IgD-negative memory B cell (primary cell): ENCODE measurements around the gene PITRM1. TPM values are rescaled to one million over a fixed set of nuclear protein-coding genes. Genes with fewer than 3 reads are reported as not detected.
"Not testable (repeated sequence)": the region's sequence is repeated elsewhere in the genome, so short reads cannot be mapped to it uniquely, and the experiment has no call there.

Experiments used
- H3K27ac Mint-ChIP-seq, 3 donors: one replicate each; pipeline ENCODE4 v1.8.0; 2020 to 2022; ENCODE audit warnings: mild to moderate bottlenecking in 3 of 3, mixed read lengths in 3 of 3, moderate library complexity in 1 of 3
- H3K27me3 Mint-ChIP-seq: one replicate; pipeline ENCODE4 v1.8.0; 2021; ENCODE audit warnings: mixed read lengths
- H3K36me3 Mint-ChIP-seq: one replicate; pipeline ENCODE4 v1.8.0; 2020; ENCODE audit warnings: mild to moderate bottlenecking, mixed read lengths
- H3K4me1 Mint-ChIP-seq, 3 donors: one replicate each; pipeline ENCODE4 v1.8.0; 2020 to 2022; ENCODE audit warnings: mixed read lengths in 3 of 3, mild to moderate bottlenecking in 1 of 3
- H3K4me3 Mint-ChIP-seq, 4 donors: one replicate each; pipeline ENCODE4 v1.8.0; 2020 to 2022; ENCODE audit warnings: mild to moderate bottlenecking in 4 of 4, mixed read lengths in 4 of 4, moderate library complexity in 3 of 4
- H3K9me3 Mint-ChIP-seq, 3 donors: one replicate each; pipeline ENCODE4 v1.8.0; 2020 to 2021; ENCODE audit warnings: mixed read lengths in 3 of 3, mild to moderate bottlenecking in 1 of 3
- polyA plus RNA-seq: library from polyadenylated mRNA; unstranded; fragments of 300-500 nt; fragmentation: Illumina TruSeq; gene quantifications from one replicate; pipeline ENCODE4 v1.2.3, GENCODE V29; 2021

Gene PITRM1, protein sequence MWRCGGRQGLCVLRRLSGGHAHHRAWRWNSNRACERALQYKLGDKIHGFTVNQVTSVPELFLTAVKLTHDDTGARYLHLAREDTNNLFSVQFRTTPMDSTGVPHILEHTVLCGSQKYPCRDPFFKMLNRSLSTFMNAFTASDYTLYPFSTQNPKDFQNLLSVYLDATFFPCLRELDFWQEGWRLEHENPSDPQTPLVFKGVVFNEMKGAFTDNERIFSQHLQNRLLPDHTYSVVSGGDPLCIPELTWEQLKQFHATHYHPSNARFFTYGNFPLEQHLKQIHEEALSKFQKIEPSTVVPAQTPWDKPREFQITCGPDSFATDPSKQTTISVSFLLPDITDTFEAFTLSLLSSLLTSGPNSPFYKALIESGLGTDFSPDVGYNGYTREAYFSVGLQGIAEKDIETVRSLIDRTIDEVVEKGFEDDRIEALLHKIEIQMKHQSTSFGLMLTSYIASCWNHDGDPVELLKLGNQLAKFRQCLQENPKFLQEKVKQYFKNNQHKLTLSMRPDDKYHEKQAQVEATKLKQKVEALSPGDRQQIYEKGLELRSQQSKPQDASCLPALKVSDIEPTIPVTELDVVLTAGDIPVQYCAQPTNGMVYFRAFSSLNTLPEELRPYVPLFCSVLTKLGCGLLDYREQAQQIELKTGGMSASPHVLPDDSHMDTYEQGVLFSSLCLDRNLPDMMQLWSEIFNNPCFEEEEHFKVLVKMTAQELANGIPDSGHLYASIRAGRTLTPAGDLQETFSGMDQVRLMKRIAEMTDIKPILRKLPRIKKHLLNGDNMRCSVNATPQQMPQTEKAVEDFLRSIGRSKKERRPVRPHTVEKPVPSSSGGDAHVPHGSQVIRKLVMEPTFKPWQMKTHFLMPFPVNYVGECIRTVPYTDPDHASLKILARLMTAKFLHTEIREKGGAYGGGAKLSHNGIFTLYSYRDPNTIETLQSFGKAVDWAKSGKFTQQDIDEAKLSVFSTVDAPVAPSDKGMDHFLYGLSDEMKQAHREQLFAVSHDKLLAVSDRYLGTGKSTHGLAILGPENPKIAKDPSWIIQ
- polyA plus RNA-seq: 37.2 TPM

DNA sequence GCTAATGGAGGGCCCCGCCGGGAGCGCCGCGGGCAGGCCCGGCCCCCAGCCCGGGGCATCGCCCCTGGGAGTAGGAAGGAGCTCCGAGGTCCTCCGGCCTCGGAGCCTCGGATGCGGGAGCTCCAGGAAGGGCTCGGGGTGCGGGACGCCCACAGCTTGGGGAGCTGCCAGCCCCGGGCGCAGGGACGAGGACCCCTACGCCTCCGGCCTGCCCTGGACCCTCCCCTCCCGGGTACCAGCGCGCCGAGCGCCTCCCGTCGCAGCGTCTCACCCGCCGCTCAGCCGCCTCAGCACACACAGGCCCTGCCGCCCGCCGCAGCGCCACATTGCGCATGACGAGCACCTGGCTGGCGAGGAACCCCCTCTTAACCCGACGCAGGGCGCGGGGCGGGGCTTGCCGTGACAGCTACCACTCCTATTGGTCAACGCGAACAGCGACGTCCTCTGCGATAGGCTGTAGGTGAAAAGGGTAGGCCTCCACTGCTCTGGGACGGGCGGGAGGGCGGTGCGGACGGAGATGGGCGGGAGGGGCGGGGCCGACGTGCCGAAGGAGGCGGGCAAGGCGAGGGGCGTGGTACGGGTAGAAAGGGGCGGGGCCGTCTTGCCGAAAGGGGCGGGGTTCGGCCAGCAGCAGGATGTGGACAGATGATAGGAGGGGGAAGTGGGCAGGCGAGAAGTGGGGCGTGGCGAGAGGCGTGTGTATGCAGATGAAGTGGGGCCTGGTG, at the start of gene PITRM1:
PITRM1 (minus strand) TSS at position 337 of the 725 bp plus-strand sequence; CDS start at position 327, 10 bp downstream.
- Mint-ChIP-seq H3K4me1 (peaks cover 0 to 4% (median 2%) of the 10 kb centered on the region in 3 donors), H3K9me3 (no peaks in the 10 kb centered on the region), H3K4me3 (peak within 1 kb of the TSS; percentile 76 to 95 (median 90)), H3K27ac (peak within 1 kb of the TSS; percentile 55 to 96 (median 93)), H3K27me3 (peaks cover 2% of the 10 kb centered on the region), H3K36me3 (peaks cover 4% of the 10 kb centered on the region)

DNA sequence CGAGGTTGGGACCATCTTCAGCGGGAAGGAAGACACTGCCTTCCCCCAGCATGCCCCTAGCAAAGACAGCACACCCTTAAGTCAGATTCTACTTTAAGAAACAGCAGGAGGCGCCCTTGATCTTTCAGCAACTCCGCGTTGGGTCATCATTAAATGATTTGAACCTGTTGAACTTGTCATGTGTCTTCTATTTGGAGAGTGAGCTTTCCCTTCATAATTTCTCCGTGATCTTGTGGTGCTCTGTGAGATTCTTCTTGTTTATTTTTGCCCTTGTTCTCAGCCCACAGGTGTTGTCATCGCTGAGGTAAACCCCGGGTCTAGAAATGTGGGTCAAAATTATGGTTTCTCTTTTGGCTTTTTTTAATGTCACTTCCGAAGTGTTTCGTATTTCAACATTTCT, 49.5 kb upstream of the PITRM1 start:
- Mint-ChIP-seq H3K27ac (no peak overlapping the region), H3K4me1 (no peaks in the 10 kb centered on the region), H3K27me3 (peaks cover 8% of the 10 kb centered on the region)

DNA sequence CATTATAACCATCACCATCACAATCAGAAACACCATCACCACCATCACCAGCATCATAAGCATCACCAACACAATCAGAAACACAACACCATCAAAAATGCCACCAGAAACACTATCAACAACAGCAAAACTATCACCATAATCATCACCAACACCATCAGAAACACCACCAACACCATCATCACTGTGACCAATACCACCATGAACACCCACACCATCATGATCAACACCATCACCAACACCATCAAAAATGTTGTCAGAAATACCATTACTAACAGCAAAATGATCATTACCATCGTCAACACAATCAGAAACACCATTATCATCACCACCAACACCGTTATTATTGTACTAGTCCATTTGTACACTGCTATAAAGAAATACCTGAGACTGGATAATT, 49.0 kb upstream of the PITRM1 start:
- H3K4me3 Mint-ChIP-seq, H3K4me1 Mint-ChIP-seq, H3K36me3 Mint-ChIP-seq, H3K27me3 Mint-ChIP-seq, H3K27ac Mint-ChIP-seq, H3K9me3 Mint-ChIP-seq: not testable (repeated sequence)

More for the DNA sequence above, 49.5 kb upstream of the PITRM1 start:
- Mint-ChIP-seq H3K36me3 (no peaks in the 10 kb centered on the region), H3K9me3 (peaks cover 0 to 10% (median 0%) of the 10 kb centered on the region in 3 donors), H3K4me3 (no peak overlapping the region)

DNA sequence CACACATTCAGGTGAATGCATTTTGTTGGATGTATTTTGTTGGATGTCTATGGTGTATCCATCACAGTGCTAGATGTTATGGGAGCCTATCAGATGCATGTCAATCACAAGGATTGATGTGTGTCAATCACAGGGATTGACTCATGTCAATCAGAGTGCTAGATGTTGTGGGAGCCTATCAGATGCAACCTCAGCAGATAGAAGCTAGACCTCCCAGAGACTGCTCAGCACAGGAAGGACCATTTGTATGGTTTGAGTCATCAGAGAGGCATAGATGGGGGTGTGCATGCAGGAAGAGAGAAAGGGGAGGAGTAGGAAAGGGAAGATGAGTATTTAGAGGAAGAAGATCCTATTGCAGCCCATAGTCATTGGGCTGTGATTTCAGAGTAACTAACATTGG, 48.3 kb upstream of the PITRM1 start:
- Mint-ChIP-seq H3K9me3 (peaks cover 0 to 10% (median 0%) of the 10 kb centered on the region in 3 donors), H3K4me3 (no peak overlapping the region), H3K27me3 (peaks cover 4% of the 10 kb centered on the region), H3K36me3 (no peaks in the 10 kb centered on the region), H3K4me1 (no peaks in the 10 kb centered on the region), H3K27ac (no peak overlapping the region)

DNA sequence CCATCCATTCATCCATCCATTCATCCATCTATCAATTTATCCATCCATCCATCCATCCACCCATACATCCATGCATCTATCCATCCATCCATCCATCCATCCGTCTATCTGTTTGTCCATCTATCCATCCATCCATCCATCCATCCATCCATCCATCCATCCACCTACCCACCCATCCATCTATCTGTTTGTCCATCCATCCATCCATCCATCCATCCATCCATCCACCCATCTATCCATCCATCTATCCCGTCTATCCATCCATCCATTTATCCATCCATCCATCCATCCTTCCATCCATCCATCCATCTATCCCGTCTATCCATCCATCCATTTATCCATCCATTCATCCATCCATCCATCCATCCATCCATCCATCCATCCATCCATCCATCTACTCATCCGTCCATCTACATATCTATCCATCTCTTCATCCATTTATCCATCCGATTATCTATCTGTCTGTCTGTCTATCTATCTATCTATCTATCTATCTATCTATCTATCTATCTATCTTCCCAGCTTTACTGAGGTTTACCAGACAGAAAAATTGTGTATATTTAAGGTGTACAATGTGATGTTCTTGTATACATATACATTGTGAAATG, 46.5 kb upstream of the PITRM1 start:
- H3K27ac Mint-ChIP-seq, H3K9me3 Mint-ChIP-seq, H3K4me3 Mint-ChIP-seq, H3K36me3 Mint-ChIP-seq, H3K4me1 Mint-ChIP-seq, H3K27me3 Mint-ChIP-seq: not testable (repeated sequence)

DNA sequence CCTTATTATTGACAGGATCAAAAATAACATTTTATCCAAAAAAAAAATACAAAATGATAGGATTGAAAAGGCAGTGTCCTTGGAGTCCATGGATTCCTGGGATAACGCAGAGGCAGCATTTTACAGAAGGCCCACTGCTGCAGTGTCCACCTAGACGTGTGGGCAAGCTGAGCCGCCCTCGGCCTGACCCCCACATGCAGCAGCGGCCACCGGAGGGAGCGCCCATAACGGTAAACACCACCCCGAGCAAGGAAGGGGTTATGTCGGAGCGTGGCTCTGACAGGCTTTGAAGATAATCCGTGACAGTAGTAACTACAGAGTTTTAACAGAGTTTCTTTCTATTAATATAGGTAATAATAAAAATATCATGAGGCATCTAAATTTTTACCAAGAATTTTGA, 45.3 kb upstream of the PITRM1 start:
- peaks cover 0 to 10% (median 0%) of the 10 kb centered on the region in 3 donors for H3K9me3 Mint-ChIP-seq
- no peaks in the 10 kb centered on the region for H3K36me3 Mint-ChIP-seq
- H3K27ac Mint-ChIP-seq: no peak overlapping the region
- no peak overlapping the region for H3K4me3 Mint-ChIP-seq
- peaks cover 2% of the 10 kb centered on the region for H3K27me3 Mint-ChIP-seq
- no peaks in the 10 kb centered on the region for H3K4me1 Mint-ChIP-seq

DNA sequence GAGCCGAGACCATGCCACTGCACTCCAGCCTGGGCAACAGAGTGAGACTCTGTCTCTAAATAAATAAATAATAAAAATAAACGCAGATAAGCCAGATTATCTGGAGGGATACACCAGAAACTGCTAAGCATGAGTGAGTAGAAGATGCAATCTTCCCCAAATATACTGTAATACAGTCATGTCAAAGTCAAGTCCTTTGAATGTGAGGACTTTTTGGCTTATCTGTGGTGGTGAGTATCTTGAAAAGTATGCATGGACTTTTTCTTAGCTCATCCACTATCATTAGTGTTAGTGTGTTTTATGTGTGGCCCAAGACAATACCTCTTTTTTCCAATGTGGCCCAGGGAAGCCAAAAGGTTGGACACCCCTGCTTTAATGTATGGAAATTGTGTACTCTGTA, 44.7 kb upstream of the PITRM1 start:
- no peaks in the 10 kb centered on the region for H3K4me1 Mint-ChIP-seq
- H3K4me3 Mint-ChIP-seq: no peak overlapping the region
- peaks cover 2% of the 10 kb centered on the region for H3K27me3 Mint-ChIP-seq
- peaks cover 0 to 10% (median 0%) of the 10 kb centered on the region in 3 donors for H3K9me3 Mint-ChIP-seq
- H3K36me3 Mint-ChIP-seq: no peaks in the 10 kb centered on the region
- no peak overlapping the region for H3K27ac Mint-ChIP-seq

DNA sequence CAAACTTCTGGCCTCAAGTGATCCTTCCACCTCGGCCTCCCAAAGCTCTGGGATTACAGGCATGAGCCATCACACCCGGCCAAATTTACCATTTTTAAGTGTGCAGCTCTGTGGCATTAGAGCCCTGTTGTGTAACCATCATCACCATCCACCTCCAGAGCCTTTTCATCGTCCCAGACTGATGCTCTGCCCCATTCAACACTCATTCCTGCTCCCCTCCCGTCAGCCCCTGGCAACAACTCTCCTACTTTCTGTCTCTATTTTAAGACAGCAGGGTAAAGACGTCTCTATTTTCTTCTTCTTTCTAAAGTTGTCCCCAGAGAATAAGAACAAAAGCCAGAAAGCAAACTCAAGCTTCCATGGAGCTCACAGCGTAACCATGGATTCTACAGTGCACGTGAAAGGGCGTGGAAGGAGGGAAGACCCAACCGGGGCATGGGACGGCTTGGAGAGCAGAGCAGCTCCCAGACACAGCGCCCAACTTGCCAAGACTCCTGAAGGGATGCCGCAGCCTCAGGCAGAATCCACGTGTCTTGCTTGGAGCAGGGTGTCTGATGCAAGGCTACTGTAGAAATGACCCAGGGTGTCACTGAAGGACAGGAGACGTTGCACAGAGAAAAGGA, 42.7 kb upstream of the PITRM1 start:
- Mint-ChIP-seq H3K9me3 (peaks cover 0 to 8% (median 0%) of the 10 kb centered on the region in 3 donors), H3K4me1 (peaks cover 0 to under 1% (median 0%) of the 10 kb centered on the region in 3 donors), H3K27me3 (no peaks in the 10 kb centered on the region), H3K4me3 (no peak overlapping the region), H3K27ac (peak overlapping the region in 1 of 3 donors; percentile 25), H3K36me3 (no peaks in the 10 kb centered on the region)

DNA sequence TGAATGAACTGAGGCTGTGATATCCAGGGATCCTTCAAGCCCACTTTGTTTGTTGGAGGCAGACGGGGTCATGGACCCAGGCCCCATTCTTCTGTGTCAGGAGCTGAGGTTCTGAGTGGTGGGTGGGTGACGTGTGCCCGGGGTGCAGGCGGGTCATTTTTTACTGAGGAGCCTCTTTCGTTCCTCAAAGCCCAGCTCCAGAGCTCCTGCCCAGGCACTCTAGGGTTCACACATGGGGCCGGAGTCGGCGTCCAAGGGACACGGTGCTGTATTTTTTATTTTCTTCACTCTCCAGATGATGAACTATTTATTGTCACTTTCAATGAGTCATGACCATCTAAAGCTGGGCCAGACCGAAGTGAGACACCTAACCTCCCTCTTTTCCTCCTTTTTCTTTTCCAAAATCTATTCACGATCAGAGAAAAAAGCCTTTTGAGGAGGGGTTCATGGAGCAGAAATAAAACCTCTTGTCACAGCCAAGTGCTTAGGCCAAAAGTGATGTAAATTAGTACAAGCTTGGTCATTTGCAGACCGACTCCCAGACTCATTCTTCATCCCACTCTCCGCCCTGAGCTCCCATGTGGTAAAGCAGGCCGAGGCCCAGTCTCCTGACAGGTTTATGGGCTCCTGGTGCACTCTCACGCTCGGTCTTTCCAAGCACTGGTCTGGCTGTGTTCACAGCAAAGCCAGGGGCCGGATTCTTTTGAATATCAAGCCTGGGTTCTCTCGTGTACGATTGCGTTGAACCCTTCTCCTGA, 41.4 kb upstream of the PITRM1 start:
- H3K4me1 Mint-ChIP-seq: peaks cover 5 to 9% (median 5%) of the 10 kb centered on the region in 3 donors
- peaks cover 0 to 4% (median 2%) of the 10 kb centered on the region in 3 donors for H3K9me3 Mint-ChIP-seq
- peaks cover 5% of the 10 kb centered on the region for H3K27me3 Mint-ChIP-seq
- no peak overlapping the region for H3K27ac Mint-ChIP-seq
- no peak overlapping the region for H3K4me3 Mint-ChIP-seq
- no peaks in the 10 kb centered on the region for H3K36me3 Mint-ChIP-seq

DNA sequence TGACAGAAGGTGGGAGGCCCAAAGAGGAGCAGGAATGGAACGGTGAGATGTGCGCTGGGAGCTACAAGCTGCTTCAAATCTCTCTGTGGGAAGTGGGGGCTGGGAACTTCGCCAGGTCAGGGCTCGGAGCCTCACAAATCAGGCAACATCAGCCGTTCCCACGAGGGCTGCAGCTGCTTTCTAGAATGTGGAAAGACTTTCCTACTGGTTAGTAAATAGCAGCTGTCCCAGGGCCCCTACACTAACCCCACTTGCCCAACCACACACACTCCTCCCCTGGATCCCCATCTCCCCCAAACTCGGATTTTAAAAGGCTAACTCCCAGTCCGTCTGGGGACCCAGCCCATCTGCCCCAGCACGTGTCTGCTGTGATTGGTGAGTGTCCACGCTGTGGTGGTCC, 40.6 kb upstream of the PITRM1 start:
- Mint-ChIP-seq H3K36me3 (no peaks in the 10 kb centered on the region), H3K27me3 (peaks cover 10% of the 10 kb centered on the region), H3K4me3 (no peak overlapping the region), H3K27ac (no peak overlapping the region), H3K9me3 (peaks cover 0 to 2% (median 0%) of the 10 kb centered on the region in 3 donors), H3K4me1 (peaks cover 5 to 17% (median 5%) of the 10 kb centered on the region in 3 donors)

DNA sequence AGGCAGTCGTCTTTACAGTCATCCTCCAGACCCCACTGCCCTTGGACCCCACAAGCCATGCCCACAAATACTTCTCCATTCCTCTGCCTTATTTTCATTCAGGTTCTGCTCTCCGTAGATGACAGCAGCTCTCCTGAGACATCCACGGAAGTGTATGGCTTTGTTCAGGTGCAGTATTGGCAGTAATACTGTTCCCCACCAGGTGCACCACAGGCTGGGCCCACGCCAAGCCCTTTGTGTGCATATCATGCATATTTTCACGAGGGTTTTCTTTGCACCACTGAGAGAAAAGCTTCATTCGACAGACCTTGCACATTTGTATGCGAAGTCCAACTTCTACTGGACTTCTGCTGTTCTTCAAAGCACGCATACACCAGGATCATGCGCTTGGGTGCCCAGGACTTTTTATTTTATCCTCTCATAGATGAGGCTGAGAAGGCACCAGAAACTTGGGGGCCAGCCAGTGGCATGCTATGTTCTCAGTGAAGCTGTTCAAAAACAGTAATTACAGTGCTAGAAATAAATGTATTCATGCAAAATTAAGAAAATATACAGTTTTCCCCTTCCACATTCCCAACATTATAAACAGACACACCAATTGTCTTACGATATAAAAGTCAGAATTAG, 37.8 kb upstream of the PITRM1 start:
- Mint-ChIP-seq H3K9me3 (peaks cover 0 to 2% (median 0%) of the 10 kb centered on the region in 3 donors), H3K4me1 (peaks cover 5 to 18% (median 5%) of the 10 kb centered on the region in 3 donors), H3K27ac (no peak overlapping the region), H3K27me3 (peaks cover 18% of the 10 kb centered on the region), H3K4me3 (no peak overlapping the region), H3K36me3 (no peaks in the 10 kb centered on the region)

DNA sequence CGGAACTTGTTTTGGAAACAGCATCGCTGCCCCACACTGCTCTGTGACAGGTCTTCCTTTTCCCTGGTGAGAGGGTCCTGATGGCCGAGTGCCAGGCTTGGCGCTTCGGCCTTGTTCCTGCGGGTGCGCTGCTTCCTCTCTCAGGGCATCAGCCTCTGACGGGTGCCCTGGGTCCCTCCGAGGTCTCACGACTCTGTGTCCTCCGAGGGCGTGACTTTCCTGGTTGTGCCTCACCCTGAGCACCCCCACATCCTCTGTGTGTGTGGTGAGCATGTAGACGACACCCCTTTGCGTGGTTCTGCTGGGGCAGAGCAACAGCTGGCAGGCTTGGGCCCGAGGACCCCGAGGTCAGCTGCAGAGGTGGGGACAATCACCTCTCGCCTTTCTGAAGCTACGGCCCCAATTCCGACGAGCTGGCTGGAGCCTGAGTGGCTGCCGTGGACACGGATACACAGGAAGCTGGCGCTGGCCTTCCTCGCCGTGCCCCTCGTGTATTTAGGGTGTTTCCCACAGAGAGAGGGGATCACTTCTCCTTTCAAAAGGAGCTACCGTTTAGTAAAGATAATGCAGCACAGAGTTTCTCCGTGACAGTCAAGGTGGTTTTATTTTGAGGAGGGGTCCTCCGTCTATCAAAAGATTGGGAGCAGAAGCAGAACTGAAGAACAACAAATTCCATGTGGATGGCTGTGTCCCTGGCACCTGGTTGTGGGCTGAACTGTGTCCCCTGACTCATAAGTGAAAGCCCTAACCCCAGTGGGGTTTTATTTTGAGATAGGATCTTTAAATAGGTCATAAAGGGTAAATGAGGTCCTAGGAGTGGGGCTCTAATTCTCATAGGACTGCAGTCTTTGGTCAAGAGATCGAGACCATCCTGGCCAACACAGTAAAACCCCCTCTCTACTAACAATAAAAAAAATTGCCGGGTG, 36.2 kb upstream of the PITRM1 start:
- H3K27me3 Mint-ChIP-seq: peaks cover 18% of the 10 kb centered on the region
- peak overlapping the region in 1 of 3 donors; percentile 53 for H3K27ac Mint-ChIP-seq
- peak overlapping the region in 3 of 4 donors; percentile 38 to 86 (median 67) for H3K4me3 Mint-ChIP-seq
- peaks cover 5 to 18% (median 5%) of the 10 kb centered on the region in 3 donors for H3K4me1 Mint-ChIP-seq
- H3K9me3 Mint-ChIP-seq: peaks cover 0 to 2% (median 0%) of the 10 kb centered on the region in 3 donors
- H3K36me3 Mint-ChIP-seq: no peaks in the 10 kb centered on the region
